Fibroblast of skin of left biceps (primary cell): ENCODE results near the gene AGXT2.

ENCODE experiments used
- DNase-seq, 2 experiments: peaks; one replicate each; pipeline ENCODE4 v3.0.0-alpha.2; 2013; ENCODE audit warnings: low read depth in 2 of 2

AGXT2 gene

DNA sequence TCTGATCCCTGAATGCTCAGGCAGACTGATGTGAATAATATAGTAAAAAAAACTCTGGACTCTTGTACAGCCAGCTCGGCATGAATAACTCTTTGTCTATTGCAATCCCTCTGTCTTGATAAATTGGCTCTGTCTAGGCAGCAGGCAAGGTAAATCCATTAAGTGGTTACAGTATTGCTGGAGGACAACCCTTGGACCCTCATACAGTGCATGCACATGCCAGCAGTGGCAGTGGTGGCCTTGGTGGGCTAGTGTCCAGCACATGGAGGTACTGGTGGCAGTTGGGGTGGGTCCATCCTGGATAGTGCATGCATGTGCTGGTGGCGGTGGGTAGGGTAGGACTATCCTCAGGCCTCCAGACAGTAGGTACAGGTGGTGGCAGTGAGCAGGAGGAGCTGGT lies 79.5 kb downstream of the AGXT2 start:
- DNase-seq, result no peak

DNA sequence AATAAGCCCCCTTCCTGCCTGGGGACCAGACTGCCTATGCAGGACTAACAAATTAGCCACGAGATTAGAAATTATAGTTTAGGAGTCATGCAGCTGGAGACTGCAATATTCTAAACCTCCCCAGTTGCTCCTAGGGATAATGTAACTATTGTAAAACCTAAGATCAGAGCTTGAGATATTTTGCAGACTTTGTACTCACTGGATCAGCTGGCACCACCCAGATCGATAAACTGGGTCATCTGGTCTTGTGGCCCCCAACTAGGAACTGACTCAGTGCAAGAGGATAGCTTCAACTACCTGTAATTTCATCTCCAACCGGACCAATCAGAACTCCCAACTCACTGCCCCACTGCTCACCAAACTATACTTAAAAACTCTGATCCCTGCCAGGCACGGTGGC lies 80.2 kb downstream of the AGXT2 start:
- DNase-seq, result no peak

DNA sequence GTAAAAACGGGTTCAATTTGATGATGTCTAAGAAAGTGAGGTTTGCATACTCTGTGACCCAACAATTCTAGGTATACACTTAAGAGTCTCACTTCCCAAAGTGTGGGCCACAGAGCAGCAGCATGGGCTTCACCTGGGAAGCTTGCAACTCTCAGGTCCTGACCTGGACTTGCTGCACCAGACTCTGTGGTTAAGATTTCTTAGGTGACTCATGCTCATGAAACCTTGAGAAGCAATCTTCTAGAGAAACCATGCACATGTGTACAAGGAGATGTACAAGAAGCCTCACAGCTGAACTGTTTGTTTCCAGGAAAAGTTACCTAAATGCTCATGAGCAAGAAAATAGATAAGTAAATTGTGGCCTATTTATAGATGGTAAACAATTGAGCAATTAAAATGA lies 88.4 kb downstream of the AGXT2 start:
- no peak for DNase-seq

DNA sequence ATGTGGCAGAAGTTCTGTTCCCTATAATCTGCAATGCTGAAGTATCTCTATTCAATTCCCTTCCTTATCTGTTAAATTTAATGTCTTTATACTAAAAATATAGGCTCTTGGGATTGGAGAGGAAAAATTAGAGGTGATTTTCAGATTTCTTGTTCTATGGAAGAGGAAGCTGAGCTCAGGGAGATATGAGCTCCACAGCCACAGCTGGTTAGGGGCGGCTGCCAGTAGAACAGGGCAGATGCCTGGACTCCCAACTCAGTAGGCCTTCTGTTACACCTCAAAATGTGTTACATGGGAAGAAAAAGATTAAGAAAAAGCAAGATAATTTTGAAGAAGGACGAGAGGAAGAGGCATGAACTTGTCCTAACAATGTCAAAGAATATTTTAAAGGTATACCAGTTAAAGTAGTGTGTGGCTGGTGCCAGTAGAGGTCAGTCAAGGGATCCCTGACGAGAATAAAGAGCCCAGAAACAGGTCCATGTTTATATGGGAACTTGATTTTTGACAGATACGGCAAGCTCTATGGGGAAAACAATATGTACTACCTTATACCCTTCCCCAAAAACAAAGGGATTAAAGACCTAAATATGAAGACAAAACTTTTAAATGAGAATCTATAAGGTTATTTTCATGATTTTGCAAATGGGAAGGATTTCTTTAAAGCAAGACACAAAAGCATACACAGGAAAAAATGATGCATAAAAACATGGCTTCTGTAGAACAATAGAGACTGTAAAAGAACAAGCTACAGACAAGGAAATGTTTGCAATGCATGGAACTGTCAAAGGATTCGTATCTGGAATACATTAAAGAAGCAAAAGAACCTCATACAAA lies 89.7 kb downstream of the AGXT2 start:
- DNase-seq, result no peak

DNA sequence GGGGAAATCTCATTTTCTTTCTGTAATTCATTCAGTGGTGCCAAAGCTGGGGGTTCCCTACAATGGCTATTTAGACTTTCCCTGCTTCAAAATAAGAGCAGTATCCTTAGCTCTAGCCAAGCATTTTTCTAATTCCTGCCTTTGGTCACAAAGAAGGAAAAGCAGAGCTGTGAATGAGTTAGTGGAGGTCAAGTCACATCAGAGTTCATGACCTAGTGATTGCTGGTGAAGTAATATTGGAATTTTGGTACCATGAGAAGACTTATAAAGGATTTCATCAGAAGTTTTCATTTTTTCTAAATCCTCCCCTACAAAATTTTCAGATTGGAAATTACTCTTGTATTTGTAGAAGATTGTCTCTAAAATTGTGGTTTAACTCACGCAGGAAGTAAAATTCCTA lies 90.4 kb downstream of the AGXT2 start:
- no peak for DNase-seq
